Activated naive CD4-positive, alpha-beta T cell treated with anti-CD3 and anti-CD28 coated beads, Interleukin-2, amount 50 U/mL, for 16 hours (primary cell): ENCODE results near the gene TYK2.
A peak's percentile ranks its signal among the peaks of the same experiment; 100 is the strongest.

Source experiments
- DNase-seq: peaks from one replicate; pipeline ENCODE4 v3.0.0-alpha.2; 2020

Gene TYK2

DNA sequence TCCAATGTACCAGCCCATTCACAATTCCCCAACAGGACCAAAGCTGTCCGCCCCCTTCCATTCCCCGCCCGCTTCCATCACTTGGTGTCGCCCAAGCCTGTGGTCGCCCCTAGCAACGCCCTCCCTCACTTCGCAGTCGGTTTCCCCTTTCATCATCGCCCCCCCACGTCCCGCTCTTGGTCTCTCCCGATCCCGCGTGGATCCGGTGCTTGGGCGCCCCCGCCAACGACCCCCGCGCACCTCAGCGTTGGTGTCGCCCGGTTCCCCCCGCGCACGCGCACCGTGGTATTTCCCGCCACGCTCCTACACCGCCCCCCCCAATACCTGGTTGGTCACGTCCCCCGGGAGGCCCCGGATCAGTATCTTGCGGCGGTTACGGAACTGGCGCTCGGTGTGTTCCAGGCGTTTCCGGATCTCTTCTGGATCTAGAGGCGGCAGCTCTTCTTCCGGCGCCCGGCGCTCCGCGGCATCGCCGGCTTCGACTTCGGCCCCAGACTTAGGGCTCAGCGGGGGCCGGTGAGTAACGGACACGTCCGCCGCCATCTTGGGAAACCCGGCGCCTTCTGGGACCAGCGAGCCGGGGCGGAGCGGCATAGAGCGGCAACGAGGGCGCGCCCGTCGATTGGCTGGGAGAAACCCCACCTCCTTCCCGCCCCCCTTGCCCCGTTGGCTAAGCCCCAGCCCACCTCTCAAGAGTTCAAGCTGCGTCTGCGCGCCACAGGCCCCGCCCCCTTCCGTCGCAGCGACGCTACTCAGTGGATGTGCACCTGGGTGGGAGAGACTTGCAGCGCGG, 47.2 kb downstream of the TYK2 start, which contains the start of gene RAVER1:
TSS of gene RAVER1 (minus strand) at position 565 of the 793 bp plus-strand sequence. CDS start at position 543, 22 bp downstream.
- peak; percentile 99 for DNase-seq

DNA sequence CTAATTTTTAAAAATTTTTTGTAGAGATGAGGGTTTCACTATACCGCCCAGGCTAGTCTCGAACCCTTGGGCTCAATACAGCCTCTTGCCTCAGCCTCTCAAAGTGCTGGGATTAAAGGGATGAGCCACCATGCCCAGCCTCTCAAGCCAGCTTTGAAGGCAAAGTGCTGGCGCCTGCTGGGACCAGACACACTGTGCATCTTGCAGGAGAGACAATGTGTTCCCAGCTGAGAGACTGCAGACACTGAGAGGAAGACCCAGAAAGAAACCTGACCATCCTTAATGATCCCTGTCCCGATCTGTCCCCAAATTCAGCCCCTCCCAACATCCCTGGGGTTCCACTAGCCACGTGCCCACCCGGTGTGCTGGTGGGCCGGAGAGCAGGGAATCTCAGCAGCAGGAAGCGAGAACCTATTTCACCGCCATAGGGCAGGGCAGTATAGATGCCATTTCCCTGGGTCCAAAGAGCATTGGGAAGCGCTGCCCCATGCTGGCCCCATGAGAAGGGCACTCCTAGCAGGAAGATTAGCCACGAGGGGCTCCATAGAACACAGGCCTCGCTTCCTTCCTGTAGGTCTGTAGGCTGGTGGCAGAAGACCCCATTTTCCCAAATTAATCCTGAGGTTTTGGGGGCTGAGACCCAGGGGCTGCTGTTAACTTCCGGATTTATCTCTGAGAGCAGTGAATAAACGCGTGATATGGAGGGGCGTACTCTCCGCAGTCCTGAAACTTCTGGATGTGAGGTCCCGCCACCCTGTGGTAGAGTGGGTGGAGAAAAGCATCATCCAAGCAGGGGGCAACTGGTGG, 48.0 kb downstream of the TYK2 start:
- no peak for DNase-seq

DNA sequence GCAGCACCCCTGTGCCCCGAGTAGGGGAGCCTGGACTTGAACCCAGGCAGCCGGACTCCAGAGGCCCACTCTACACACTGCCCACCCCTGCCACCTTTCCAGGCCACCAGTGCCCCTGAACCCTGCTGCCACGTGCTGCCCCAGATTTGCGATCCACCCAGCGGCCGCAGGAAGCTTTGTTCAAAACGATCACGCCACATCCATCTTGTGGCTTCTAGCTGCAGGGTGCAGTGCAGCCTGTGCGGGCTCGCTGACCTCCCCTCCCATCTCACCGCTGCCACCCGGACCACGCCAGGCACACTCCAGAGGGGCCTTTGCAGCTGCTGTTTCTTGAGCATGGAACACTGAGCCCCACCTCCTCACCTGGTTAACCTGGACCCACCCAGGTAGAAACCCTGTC, 50.8 kb downstream of the TYK2 start:
- no peak for DNase-seq

DNA sequence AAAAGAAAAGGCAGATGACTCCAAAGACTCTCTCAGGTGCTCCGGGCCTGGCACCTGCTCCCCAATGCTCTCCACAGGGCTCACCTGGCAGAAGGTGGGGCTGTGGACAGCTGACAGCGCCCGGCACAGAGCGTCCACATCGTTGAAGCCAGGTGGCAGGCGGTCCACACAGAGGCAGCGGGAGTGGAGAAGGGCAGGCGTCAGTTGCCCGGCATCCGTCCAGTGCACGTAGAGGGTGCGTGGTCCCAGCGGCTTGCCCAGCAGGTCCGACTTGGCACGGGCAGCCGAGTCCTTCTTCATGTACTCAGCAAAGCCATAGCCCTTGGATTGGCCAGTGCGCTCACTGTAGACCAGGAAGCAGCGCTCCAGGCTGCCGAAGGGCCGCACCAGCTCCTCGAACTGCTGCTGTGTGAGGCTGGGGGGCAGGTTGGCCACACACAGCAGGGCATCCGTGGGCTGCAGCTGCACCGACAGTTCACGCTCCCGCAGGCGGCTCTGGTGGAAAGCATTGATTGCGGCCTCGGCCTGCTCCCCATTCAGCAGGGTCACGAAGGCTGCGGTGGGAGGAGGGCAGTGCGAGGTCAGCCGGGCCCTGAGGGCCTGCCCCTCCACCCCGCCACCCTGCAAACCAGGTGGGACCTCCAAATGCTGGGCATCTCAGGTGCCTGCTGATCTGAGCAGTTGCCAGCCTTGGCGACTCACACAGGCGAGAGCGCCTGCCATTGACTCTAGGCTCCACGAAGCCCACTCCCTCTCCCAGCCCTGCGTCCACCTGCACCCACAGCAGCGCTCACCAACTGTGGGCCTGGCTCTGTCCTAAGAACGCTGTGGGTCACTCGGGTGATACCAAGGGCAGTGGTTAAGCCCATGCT, 51.6 kb downstream of the TYK2 start:
- no peak for DNase-seq

GRCh38 chr19:10327793-10328192, 52.6 kb downstream of the TYK2 start:
- no peak for DNase-seq

- no peak for DNase-seq
These were observed 54.6 kb downstream of the TYK2 start for GRCh38 chr19:10325732-10326131.

DNA sequence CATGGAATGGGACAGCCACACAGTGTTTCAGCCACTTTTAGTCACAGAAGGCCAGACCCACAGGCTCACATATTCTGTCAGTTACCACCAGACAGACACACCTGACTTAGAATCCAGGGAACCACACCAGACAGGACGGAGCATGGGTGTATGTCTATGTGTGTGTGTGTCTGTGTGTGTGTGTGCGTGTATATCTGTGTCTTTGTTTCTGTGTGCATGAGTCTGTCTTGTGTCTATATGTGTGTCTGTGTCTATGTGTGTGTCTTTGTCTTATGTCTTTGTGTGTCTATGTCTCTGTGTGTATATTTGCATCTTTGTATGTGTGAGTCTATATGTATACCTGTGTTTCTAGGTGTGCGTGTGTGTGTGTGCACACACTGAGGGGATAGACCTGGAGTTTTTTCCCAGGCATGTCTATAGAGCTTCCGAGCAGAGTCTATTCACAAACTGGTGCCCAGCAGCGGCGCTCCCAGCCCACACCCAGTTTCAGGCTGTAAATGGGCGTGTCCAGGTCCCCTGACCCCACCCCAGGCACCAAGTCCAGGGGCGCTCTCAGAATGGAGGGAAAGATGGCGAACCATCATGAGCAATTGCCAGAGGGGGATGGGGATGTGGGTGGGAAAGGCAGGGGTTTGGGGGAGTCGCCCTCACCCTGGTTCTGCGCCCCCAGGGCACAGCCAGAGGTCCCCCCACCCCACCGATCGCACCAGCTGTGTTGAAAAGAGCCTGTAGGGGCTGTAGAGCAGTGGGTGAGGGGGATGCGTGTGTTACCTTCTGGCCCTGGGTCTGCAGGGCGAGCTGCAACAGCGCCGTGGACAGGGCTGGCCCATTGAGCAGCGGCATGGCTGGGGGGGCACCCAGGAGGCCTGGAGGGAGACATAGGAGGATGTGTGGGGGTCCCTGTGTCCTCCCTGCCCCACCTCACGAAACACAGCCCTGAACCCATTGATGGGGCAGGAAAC, 58.2 kb downstream of the TYK2 start:
- no peak for DNase-seq

- DNase-seq: no peak
These were observed 59.0 kb downstream of the TYK2 start for GRCh38 chr19:10321417-10321797.

- DNase-seq: no peak
These were observed 59.6 kb downstream of the TYK2 start for GRCh38 chr19:10320602-10321416.

GRCh38 chr19:10318807-10319682, 61.3 kb downstream of the TYK2 start:
- no peak for DNase-seq

GRCh38 chr19:10317857-10318462, 62.4 kb downstream of the TYK2 start:
- DNase-seq: no peak

- no peak for DNase-seq
These were observed 63.1 kb downstream of the TYK2 start for GRCh38 chr19:10317045-10317856.

GRCh38 chr19:10316229-10317044, 63.9 kb downstream of the TYK2 start:
- DNase-seq: no peak

DNA sequence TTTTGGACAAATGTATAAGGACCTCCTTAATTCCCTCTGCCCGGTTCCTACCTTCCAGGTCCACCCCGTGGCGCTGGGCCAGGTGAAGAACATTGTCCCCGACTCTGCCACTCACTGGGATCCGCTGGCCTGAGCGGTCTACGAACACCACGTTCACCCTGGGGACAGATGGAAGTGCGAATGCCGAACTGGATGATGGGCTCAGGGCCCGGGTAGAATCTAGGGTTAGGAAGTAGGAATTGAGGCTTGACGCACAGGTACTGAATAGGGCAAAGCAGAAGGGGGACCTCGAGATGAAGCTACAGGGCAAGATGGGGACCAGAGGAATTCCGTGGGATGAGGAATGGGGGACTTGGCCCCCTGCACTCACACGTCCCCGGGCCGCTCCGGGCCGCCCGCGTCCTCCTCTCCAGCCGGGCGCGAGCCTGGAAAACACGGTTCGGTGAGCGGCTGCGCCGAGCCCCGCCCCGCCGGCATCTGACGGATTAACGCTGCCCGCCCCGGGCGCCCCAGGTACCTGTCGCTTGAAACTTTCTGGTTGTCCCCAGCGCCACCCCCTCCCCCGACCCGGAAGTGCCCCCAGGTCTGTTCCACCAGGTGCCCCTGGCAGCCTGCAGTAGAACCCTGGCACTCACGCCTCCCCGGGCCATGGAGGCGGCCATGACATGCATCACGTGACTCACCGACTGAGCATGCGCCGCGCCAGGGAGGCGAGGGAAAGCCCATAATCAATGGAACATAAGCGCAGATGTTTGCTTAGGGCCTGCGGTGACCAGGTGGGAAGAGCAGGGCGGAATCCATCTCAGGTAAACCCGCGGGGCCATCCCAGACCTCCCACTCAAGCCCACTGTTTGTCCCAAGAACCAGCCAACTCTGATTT, 64.8 kb downstream of the TYK2 start, which contains the start of gene FDX2:
TSS of gene FDX2 (minus strand) at position 681 of the 880 bp plus-strand sequence. CDS start at position 662, 19 bp downstream.
- DNase-seq: peak; percentile 93

GRCh38 chr19:10309423-10309822, 70.9 kb downstream of the TYK2 start, which contains the start of gene ZGLP1:
TSS of gene ZGLP1 (minus strand) at chr19:10309815.
- DNase-seq: no peak

- no peak for DNase-seq
These were observed 74.0 kb downstream of the TYK2 start for GRCh38 chr19:10306327-10306726.
